GM18507 (cell line): ENCODE results near the gene FBXW5.

Experiments used
- DNase-seq: peaks from one replicate; pipeline ENCODE4 v3.0.0; 2011; ENCODE audit warnings: low read depth; ENCODE audit not compliant: insufficient read length; ENCODE audit errors: extremely low spot score
- FAIRE-seq: peaks from 2 replicates; lab custom pipeline; 2011; peaks lifted over from hg19 to GRCh38; lab: Jason Lieb, UNC

FBXW5 gene

GRCh38 chr9:136951541-136952320, 7.2 kb upstream of the FBXW5 start, which contains the start of gene LCN12:
LCN12 (plus strand) TSS chr9:136952273; CDS start chr9:136952328, 55 bp downstream.
- no peak for FAIRE-seq
- no peak for DNase-seq

DNA sequence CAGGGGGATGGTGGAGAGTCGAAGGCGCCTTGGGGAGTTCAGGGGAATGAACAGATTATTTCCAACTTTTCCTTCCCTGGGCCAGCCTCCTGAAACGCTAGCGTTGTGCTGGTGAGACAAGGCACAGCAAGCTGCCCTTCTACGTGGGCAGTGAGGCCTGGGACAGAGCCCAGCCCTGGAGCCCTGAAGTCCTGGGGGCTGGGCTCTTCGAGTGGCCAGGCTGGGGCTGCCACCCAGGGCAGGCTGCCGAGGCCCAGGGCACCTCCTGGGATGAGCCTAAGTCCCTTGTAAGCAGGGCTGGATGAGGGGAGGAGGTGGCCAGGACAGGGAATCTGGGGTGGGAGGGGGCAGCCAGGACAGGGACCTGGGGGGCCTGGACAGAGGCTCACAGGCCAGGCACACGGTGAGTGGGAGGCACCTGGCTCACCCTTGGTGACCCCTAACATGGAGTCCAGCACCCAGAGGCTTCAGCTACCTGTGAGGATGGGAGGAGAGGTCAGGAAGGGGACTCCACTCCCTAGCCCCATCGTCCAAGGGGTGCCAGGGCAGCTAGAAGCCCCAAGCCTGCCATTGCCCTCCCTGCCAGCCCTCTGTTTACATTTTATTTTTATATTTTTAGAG, 6.2 kb upstream of the FBXW5 start:
- FAIRE-seq (no peak), DNase-seq (no peak)

DNA sequence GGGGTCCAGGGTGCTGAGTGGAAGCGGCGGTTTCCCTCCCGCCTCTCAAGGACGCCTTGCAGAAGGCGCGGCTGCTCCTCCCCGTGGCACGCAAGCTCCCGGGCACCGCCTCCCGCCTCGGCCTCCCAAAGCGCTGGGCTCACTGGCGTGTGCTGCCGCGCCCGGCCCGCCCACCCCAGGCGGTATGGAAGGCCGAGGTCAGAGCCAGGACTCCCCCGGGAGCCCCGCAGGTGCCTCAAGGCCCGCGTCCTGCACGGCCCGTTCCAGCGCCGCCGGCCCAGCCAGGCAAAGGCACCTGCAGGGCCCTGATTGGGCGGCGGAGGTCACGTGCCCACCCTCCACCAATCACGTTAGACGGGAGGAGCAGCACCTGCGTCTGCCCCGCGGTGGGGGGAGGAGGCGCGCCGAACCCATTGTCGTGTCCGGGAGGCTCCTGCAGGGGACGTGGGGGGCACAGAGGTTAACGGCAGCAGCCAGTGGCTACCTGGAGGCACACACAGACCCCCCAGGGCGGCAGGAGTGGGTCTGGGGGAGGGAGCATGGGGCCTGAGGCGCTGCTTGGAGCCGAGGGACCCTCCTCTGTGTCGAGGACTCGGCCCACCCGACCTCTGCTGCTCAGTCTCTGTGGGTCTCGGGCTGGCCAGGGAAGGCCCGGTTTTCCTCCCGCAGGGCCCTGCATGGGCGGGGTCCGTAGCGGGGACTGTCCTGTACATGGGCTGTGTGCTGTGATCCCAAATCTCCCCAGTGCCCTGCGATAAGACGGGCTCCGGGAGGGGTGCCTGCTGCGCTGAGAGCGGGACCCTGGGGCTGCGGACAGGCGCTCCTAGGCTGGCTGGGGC, 5.5 kb upstream of the FBXW5 start:
- peak; percentile 91 for FAIRE-seq
- DNase-seq: peak; percentile 100

DNA sequence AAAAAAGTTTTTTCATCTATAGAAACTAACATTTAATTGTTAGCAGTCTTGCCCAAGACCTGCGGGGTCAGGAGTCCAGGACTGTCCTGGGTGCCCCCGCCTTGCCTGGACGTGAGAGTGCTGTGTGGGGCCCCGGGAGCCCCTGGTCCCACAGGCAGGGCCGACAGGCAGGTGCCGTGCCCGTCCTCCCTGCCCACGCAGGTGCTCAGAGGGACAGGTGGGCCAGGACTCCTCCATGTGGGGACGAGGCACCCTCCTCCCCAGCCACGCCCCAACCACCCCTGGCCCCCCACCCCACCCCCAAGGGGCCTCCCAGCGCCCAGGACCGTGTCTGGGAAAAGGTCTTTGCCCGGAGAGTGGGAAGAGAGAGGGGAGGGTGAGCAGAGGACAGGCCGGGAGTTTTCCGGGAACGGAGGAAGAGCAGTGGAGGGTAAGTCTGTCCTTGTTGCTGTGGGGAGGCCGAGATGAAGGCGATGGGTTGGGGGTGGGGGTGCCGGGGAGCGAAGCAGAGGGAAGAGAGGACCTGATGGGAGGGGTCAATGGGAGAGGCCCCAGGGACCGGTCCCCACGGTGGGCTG, 4.8 kb upstream of the FBXW5 start:
- FAIRE-seq (no peak), DNase-seq (no peak)

DNA sequence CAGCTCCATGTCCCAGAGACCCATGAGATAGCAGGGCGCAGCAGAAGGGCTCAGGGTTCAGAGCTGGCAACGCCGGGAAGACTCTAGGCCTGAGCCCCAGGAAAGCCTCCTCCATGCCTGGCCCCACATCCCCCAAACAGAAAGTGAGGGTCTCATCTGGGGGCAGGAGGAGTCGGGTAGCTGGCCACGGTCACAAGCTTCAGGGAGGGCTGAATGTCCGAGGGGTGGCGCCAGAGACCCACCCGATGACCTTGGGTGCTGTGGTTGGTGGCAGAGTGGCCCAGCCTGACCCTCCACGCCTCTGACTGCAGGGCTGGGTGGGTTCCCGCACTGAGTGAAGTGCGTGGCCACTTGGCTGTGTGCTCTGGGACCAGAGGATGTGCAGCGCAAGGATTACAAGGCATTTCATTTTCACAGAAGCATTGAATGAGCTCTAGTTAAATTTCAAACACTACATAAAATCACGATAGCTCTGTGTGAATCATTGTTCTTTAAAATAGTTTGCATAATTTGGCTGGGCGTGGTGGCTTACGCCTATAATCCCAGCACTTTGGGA, 3.5 kb upstream of the FBXW5 start:
- DNase-seq (no peak), FAIRE-seq (peak; percentile 12)

DNA sequence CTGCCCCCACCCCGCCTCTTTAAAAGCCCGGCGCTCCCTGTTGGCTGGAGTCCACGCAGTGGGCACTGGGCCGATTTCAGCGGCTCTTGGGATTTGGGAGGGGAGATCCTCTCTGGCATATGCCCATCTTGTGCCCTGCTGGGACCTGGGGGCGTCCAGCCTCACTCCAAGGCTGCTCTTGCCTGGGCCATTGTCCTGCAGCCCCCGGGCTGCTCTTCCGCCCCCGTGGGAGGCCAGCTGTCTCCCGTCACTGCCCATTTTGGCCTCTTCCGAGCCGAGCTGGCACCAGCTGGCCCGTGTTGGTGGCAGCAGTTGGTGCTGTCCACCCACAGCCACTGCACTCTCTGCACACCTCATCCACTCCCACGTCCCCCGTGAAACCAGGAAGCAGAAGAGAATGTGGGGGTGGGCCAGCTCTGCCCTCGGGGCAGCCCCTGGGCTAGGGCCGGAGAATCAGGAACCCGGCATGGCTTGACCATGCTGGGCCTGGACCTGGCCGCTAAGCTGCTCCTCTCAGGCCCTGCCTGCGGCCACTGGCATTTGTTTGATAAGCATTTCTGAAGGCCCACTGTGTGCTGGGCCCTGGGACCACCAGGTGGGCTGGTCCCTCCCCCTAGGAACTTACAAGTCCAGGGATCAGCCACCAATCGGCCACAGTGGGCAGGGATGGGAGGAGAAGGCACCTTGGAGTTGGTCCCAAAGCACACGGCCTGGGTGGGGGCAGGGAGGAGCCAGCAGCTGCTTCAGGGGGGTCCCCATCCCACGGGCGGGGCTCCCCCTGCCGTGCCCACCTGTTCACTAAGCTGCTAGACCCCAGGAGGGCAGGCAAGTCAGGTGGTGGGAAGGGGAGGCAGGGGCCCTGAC, 2.7 kb upstream of the FBXW5 start:
- DNase-seq: no peak
- FAIRE-seq: no peak

DNA sequence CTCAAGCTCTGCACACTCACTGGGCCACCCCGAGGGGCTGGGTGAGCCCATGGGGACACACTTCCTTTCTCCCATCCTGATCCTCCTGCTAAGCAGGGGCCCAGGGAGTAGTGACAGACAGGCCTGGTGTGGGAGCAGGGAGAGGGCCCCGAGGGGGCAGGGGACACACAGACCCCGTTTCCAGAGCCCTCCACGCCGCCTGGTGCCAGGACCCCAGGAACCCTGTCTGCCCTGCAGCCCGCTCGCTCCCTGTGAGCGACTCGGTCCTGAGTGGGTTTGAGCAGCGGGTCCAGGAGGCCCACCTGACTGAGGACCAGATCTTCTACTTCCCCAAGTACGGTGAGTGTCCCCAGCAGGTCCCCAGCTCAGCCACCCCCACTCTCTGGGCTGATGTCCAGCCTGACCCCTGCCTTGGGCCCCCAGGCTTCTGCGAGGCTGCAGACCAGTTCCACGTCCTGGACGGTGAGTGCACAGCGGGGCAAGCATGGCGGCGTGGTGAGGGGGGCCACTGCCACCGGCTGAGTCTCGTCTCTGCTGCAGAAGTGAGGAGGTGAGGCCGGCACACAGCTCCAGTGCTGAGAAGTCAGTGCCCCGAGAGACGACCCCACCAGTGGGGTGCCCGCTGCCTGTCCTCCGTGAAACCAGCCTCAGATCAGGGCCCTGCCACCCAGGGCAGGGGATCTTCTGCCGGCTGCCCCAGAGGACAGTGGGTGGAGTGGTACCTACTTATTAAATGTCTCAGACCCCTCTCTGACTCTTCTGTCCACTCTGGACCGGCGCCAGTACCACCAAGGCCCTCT, 1.9 kb upstream of the FBXW5 start:
- DNase-seq: no peak
- no peak for FAIRE-seq

DNA sequence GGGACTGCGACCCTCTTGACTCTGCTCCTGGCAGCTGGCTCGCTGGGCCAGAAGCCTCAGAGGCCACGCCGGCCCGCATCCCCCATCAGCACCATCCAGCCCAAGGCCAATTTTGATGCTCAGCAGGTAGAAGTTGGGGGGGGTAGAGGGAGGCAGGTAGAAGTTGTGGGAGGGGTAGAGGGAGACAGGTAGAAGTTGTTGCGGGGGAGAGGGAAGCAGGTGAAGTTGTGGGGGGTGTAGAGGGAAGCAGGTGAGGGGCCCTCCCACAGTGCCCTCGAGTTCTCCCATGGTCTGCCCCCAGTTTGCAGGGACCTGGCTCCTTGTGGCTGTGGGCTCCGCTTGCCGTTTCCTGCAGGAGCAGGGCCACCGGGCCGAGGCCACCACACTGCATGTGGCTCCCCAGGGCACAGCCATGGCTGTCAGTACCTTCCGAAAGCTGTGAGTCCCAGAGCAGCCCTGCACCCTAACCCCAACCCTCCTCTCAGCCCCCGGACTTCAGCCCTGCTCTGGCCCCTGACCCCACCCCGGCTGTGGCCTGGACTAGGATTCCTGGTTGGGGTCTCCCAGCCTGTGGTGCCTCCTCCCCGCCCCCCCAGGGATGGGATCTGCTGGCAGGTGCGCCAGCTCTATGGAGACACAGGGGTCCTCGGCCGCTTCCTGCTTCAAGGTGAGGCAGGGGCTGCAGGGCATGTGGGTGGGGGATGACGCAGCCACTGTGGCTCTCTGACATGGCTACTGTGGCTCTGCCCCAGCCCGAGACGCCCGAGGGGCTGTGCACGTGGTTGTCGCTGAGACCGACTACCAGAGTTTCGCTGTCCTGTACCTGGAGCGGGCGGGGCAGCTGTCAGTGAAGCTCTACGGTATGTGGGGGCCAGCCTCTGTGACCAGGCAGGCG, 1.0 kb upstream of the FBXW5 start:
- FAIRE-seq (no peak), DNase-seq (no peak)

DNA sequence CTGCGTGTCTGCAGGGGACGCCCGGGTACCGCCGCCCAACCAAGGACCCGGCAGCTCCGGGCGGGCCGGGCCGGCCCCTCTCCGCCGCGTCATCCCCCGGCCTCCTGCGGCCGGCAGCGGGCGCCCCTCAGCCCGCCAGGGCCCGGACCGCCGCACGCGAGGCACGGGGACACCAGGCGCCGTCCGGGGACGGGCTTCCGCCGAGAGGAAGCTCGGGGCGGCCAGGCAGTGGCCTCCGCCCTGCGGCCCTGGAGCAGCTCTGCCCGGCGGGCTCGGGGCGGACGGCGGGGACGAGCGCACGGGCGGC, 373 bp downstream of the FBXW5 start:
- DNase-seq (no peak), FAIRE-seq (no peak)

DNA sequence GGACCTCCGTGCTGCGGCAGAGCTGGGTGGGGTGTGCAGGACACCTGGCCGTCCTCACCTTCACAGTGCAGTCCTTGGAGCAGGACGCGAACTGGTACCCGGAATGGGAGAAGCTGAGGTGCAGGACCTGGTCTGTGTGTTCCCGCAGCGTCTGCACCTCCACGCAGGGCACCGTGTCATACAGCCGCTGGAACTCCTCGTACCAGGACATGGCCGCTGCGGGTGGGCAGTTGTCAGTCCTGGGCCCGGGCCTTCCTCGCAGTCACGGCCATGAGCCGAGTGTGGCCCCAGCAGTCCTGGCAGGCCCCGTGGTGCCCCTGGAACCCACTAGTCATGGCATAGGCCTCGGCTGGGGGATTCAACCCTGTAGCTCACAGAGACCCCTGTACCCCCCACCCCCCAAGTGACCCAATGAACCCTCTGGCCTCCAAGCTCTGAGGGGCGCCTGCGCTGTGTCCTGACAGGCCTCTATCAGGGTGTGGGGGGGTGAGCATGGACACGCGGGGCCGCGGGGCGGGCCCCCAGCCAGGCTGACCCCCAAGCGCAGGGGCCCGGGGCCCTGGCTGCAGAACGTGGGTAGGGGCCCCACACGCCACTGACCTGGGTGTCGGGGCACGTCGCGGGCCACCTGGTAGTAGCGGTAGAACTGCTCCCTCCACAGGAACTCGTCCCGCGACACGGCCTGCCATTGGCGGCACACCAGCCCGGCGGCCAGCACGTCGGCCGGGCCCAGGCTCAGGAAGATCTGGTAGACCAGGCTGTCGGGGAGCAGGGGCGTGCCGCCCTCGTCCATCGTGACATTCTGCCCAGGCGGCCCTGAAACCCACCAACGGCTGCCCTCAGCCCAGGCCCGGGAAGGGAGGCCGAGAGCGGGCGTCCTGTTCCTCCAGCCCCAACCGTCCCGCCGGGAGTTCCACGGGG, 987 bp downstream of the FBXW5 start:
- FAIRE-seq (no peak), DNase-seq (peak; percentile 37)

- FAIRE-seq (no peak), DNase-seq (no peak)
Observed at GRCh38 chr9:136942881-136943230, 1.7 kb downstream of the FBXW5 start.

DNA sequence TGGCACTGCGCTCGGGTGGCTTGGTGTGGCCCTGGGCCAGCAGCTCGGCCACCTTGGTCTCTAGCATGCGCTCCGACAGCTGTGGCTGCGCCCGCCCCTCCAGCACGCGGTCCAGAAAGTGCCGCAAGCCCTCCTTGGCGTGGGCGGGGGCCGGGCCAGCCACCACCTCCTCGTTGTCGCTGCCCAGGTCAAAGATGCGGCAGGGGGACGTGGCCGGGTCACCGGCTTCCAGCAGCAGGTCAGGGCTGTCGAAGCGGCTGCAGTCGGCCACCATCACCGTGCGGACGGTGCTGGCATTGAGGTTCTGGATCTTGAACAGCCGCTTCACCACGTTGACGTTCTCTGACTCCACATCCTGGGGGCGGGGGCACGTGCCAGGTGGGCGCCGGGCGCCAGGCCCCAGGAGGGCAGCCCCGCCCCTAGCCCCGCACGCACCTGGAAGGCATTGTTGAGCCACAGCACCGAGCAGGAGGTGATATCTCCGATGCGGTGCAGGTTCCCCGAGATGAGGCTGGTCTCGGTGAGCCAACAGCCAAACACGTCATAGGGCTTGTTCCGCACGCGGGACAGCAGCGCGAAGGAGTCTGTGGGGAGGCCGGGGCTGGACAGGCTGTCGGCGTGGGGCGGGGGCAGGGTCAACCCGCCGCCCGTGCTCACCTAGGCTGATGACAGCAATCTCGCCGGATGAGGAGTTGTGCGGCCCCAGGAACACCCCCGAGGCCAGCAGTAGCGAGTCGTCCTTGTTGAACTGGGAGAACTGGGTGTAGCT, 2.2 kb downstream of the FBXW5 start:
- DNase-seq: no peak
- FAIRE-seq: no peak

- FAIRE-seq: no peak
- DNase-seq: no peak
Observed at GRCh38 chr9:136941231-136942111, 3.1 kb downstream of the FBXW5 start.

GRCh38 chr9:136940526-136941230, 3.9 kb downstream of the FBXW5 start:
- FAIRE-seq: no peak
- DNase-seq: no peak
